ENCODE results near the gene CHMP1A.

DNA sequence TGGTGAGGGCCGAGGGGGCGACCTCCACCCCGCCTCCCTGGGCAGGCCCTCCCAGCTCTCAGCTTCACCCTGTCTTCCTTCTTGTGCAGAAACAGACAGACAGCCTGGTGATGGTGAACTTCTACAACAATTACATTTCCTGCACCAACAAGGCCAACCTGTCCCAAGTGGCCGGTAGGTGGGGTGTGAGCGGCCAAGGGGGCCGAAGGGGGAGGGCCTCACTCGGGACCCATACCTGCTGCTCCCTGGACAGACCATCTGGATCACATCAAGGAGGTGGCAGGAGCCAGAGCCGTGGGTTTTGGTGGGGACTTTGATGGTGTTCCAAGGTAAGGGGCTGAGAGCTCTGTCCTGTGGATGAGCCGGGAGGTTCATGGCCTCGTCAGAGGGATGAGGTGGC, 20.1 kb downstream of the CHMP1A start:
- no peak for TF ChIP-seq EZH2 (IDR thresholded peaks at IDR 0.05; ENCODE audit: insufficient read depth, poor library complexity, severe bottlenecking)
- TF ChIP-seq EZH2phosphoT487 (IDR thresholded peaks at IDR 0.05; ENCODE audit: insufficient read depth, low read depth): no peak
